Measurements from ENCODE around the gene CABCOCO1.

DNA sequence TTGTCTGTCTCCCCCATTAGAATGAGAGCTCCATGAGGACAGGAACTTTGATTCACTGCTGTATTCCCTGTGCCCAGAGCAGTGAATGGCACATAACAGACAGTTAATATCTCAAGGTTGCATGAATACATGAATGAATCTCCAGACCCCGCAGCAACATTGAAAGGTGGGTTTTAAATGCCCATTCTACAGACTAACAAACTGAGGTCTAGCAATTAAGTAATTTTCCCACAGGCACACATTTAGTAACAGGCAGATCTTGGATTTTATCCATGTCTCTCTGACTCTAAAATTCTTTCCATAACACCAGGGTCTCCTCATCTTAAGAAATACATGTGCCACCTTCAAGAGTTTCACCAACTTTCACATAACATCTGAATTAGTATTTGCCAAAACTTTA, 134.1 kb downstream of the CABCOCO1 start:
- TF ChIP-seq POLR2A (IDR thresholded peaks at IDR 0.05) = no peak
- TF ChIP-seq, protein P1, sequence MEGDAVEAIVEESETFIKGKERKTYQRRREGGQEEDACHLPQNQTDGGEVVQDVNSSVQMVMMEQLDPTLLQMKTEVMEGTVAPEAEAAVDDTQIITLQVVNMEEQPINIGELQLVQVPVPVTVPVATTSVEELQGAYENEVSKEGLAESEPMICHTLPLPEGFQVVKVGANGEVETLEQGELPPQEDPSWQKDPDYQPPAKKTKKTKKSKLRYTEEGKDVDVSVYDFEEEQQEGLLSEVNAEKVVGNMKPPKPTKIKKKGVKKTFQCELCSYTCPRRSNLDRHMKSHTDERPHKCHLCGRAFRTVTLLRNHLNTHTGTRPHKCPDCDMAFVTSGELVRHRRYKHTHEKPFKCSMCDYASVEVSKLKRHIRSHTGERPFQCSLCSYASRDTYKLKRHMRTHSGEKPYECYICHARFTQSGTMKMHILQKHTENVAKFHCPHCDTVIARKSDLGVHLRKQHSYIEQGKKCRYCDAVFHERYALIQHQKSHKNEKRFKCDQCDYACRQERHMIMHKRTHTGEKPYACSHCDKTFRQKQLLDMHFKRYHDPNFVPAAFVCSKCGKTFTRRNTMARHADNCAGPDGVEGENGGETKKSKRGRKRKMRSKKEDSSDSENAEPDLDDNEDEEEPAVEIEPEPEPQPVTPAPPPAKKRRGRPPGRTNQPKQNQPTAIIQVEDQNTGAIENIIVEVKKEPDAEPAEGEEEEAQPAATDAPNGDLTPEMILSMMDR (IDR thresholded peaks at IDR 0.05) = no peak
- no peak for TF ChIP-seq EP300 (IDR thresholded peaks at IDR 0.05)
- TF ChIP-seq POLR2AphosphoS5 (IDR thresholded peaks at IDR 0.05) = no peak

All from gastroesophageal sphincter (tissue), 3 donors.